ENCODE measurements around the gene CAMSAP2. TPM values are rescaled to one million over a fixed set of nuclear protein-coding genes. Genes with fewer than 3 reads are reported as not detected.

Gene CAMSAP2, protein sequence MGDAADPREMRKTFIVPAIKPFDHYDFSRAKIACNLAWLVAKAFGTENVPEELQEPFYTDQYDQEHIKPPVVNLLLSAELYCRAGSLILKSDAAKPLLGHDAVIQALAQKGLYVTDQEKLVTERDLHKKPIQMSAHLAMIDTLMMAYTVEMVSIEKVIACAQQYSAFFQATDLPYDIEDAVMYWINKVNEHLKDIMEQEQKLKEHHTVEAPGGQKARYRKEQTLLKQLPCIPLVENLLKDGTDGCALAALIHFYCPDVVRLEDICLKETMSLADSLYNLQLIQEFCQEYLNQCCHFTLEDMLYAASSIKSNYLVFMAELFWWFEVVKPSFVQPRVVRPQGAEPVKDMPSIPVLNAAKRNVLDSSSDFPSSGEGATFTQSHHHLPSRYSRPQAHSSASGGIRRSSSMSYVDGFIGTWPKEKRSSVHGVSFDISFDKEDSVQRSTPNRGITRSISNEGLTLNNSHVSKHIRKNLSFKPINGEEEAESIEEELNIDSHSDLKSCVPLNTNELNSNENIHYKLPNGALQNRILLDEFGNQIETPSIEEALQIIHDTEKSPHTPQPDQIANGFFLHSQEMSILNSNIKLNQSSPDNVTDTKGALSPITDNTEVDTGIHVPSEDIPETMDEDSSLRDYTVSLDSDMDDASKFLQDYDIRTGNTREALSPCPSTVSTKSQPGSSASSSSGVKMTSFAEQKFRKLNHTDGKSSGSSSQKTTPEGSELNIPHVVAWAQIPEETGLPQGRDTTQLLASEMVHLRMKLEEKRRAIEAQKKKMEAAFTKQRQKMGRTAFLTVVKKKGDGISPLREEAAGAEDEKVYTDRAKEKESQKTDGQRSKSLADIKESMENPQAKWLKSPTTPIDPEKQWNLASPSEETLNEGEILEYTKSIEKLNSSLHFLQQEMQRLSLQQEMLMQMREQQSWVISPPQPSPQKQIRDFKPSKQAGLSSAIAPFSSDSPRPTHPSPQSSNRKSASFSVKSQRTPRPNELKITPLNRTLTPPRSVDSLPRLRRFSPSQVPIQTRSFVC (N-terminal part only)
- 37.5 TPM for total RNA-seq
- long read RNA-seq, full-length matches to known transcripts, result 3 of 11 reads
- long read RNA-seq, partial matches to known transcripts, result 4 of 11 reads
- long read RNA-seq, other reads (novel, unspliced or antisense), result 4 of 11 reads

DNA sequence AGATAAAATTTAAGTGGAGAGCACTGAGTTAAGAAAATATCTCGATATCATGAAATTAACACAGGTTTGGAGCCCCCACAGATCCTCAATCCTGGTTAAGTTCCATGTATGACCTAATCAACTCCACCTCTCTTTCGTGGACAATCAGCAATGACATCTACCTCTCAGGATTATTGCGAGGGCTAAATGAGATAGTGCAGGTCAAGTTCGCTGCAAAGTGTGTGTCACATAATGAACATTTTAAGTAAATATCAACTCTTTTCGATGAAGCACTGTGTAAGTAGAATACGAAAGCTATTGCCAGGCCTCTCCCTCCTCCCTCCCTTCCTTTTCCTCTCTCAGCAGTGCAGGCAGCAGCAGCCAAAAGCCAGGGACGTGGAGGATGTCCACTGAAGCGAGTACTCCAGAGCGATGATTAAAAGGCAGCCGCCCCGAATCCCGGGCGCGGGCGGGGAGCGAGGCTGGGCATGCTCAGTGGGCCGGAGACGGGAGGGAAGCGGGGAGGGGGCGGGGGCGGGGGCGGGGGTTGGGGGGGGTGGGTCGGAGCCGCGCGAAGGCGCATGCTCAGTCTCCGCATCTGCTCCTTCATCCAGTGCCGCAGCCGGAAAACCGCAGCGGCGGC lies at the start of gene CAMSAP2:
CAMSAP2 (plus strand) TSS at position 567 of the 622 bp plus-strand sequence. CDS start 935 bp downstream, outside the sequence.
- ATAC-seq (ENCODE audit: poor library complexity) (peak; percentile 90), DNase-seq (peak; percentile 93)
- intact Hi-C loops (cut with DNase I), result loop anchor here (5.0 kb wide), 1 partner anchor 66 kb away; no protein-coding TSS in a partner anchor

DNA sequence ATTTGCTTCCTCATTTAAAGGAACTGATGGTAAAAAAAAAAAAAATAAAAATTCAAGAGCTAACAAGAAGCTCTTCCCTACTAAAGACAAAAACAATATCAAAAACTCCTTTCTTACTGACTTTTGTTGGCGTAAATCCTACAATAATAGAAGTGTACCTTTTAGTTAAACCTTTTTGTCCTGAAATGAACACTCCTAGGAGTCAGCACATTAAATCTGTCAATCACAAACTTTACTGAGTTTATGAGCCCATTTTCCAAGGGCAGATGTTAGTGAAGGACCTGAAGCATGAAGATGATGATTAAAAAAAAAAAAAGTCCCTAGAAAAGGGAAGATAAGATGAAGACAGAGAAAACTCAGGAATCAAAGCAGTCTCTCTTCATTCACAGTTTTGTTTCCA lies 46.4 kb upstream of the CAMSAP2 start:
- intact Hi-C loops (cut with DNase I), result no loop called here
- DNase-seq (no peak), ATAC-seq (ENCODE audit: poor library complexity) (no peak)

DNA sequence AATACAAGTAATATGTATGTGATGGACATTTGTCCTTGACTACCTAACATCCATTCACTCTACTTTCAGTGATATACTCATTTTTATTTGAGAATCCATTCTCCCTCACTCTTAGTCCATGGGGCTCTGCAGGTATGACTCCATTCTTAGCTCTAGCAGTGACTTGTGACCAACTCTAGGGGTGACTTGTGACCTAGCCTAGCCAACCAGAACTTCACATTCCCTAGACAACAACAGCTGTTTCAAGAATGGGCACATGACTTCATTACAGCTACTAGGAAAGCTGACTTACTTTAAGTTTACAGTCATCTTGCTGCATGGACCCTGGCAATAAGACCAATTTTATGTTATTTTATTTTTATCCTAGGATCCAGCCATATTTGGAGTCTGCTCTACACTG lies 45.4 kb upstream of the CAMSAP2 start:
- intact Hi-C loops (cut with DNase I), result no loop called here
- ATAC-seq (ENCODE audit: poor library complexity), result no peak
- DNase-seq, result no peak

DNA sequence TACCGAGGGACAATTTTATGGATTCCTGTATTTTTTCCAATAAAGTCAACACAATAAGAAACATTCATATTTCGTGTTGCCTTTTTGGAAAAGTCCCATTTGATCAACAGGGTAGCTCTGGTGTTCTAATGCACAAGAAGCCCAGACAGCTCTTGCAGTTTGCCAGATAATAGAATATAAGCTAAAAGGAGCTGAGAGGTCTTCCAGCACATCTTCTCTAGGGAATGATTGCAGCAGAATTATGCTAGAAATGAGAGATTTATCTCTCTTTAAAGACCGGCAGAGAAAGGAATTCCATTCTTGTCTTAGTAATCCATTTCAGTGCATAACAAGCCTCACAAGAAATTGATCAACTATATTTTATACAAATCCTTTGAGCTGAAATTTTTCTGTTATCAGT lies 44.0 kb upstream of the CAMSAP2 start:
- intact Hi-C loops (cut with DNase I), result no loop called here
- no peak for ATAC-seq (ENCODE audit: poor library complexity)

DNA sequence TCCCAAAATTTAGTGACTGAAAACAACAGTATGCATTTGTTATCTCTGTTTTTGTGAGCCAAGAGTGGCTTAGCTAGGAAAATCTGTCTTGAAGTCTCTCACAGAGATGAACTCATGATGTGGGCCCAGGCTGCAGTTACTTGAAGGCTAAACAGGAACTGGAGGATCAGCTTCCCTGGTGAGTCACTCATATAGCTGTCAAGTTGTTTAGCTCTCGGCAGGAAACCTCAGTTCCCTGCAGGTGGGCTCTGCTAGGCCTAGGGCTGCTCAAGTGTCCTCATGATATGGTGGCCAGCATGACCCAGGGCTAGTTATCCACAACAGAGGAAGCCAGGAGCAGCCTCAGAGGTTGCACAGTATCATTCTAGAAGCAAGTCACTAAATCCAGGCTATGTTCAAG lies 38.8 kb upstream of the CAMSAP2 start:
- DNase-seq, result no peak
- intact Hi-C loops (cut with DNase I), result no loop called here
- no peak for ATAC-seq (ENCODE audit: poor library complexity)

More for the DNA sequence above, 44.0 kb upstream of the CAMSAP2 start:
- no peak for DNase-seq

DNA sequence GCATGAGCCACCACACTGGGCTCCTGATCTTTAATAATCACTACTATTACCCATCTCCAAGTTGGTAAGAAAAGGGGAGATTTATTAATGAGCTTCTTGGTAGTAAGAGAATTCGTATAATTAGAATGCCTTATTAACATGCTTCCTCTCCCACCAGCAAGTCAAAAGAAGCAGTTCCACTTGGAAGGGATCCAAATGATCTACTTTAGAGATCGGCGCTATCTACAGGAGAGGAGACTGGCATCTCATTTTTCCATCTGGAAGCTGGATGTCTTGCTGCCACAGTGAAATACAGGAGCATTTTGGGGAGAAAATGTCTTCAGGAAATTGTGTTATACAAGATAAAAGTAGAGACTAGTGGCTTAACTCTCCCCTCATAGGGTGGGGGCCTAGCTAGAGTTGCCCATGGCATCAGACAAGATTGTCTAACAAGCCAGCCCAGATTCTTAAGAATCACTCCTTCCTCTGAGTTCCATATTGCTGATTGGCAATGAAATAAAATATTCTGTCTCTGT lies 33.6 kb upstream of the CAMSAP2 start:
- ATAC-seq (ENCODE audit: poor library complexity) (no peak), DNase-seq (no peak)
- intact Hi-C loops (cut with DNase I), result no loop called here

DNA sequence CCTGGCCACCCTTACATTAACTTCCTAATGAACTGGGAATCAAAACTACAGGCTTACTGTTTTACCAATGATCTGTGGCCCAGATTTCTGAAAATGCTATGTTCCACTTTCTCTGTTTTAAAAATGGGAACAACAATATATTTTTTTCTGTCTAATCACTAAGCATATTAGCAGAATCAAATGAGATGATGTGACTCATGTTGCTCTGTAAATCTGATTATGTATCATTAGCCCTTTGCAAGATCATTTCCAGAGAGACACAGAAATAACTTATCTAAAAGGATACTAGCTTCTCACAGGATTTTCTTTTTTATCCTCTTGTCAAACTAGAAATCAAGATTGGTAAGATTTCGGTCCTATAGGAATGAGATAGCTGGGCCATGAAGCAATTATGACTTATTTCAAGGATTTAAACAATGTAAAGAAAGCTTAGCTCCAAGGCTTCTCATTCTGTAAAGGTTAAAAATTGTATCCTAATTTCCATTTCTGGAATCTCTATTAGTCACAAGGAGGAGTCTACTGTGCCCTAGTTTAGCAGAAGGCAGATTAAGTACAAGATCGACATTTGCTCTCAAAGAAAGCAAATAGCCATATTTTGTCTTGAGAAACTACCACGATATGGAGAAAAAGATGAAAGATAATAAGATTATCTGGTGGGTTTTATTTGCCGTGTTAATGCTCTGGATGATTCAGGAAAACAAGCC lies 32.4 kb upstream of the CAMSAP2 start:
- ATAC-seq (ENCODE audit: poor library complexity), result no peak
- no peak for DNase-seq
- intact Hi-C loops (cut with DNase I), result no loop called here

DNA sequence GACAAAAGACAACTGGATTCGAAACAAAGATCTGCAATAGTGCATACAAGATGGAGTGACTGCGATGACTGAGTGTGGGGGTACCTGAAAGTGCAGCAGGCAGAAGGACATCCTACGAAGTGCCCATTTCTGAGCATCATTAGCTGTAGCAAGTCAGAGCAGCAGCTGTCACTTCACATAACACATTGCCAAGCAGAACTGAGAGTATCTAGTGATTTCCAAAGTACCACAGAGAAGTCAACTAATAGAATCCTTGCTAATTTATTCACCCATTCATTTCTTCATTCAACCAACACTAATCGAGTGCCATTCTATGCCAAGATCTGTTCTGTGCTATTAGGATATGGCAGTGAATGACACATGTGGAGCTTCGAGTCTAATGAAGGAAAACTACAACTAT lies 31.6 kb upstream of the CAMSAP2 start:
- DNase-seq (no peak), ATAC-seq (ENCODE audit: poor library complexity) (no peak)
- intact Hi-C loops (cut with DNase I), result no loop called here

DNA sequence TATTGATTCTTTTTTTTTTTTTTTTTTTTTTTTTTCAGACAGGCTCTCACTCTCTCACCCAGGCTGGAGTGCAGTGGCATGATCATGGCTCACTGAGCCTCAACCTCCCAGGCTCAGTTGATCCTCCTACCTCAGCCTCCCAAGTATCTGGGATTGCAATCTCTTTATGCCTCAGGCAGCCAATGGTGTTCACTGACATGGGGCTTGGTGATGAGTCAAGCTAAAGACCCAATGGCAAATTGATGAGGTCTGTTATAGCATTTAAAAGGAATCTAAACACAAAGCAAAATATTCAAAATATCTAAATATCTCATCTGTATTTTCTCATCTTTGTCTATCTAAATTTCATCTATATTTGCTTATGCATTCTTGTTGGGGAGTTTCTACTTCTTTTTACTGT lies 30.5 kb upstream of the CAMSAP2 start:
- DNase-seq, result no peak
- no peak for ATAC-seq (ENCODE audit: poor library complexity)
- intact Hi-C loops (cut with DNase I), result no loop called here

DNA sequence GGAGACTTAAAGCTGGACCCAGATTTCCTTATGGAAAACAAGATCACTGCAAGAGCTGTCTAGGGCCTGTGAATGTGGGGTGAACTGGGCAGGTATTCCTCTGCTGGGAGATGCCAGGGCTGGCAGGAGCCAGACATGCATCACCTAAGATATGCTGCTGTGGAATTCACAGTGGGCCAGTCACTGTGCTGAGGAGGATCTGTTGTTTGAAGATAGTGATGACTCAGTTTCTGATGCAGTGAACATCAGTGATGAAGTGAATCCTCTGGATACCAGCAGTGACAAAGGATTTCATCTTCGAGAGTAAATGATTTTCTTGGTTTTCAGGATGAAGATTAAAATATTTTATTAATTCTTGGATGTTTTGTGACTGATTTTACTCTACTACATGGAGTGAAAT lies 29.9 kb upstream of the CAMSAP2 start:
- DNase-seq (no peak), ATAC-seq (ENCODE audit: poor library complexity) (no peak)
- intact Hi-C loops (cut with DNase I), result no loop called here

DNA sequence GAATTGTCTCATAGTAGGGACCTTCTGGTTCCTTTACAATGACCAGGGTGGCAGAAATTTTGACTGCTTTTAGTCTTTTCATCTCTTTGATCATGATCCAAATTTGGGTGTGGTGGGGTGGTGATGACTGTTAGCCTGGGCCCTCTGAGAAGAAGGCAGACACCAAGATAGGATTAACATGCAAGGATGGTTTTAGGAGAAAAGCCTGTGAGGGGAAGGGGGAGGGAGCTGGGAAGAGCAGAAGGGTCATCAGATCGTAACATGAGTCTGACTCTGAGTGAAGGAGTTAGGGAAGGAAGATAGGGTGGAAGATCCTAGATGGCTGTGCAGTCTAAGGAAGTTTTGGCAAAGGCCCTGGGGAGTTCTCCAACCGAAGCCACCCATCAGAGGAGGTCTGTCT lies 28.5 kb upstream of the CAMSAP2 start:
- DNase-seq, result no peak
- intact Hi-C loops (cut with DNase I), result no loop called here
- ATAC-seq (ENCODE audit: poor library complexity), result no peak

DNA sequence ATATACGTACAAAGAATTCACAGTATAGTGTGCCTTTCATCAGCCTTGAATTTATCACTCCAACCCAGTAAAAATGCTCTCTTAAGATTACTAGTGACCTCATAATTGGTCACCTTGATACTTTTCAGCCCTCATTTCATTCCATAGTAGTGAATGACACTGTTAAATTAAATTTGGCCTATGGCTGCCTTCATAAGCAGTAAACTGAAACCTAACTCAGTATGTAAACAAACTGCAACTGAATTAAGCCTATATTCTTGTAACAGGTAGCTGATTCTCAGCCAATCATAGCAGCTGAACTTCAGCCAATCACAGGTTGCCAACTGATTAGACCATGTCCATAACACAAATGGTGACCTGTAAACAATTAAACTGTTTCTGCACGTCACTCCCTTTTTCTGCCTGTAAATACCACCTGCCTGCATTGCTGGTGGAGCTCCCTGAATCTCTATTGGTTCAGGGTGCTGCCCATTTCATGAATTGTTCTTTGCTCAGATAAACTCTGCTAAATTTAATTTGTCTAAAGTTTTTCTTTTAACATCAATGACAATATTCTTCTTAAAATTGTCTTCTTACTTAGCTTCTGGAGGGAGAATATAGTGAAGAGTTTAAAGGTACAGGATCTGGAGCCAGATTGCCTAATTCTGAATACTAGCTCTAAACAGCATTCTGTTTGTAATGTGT lies 24.0 kb upstream of the CAMSAP2 start:
- ATAC-seq (ENCODE audit: poor library complexity) (no peak), DNase-seq (no peak)
- intact Hi-C loops (cut with DNase I), result no loop called here

DNA sequence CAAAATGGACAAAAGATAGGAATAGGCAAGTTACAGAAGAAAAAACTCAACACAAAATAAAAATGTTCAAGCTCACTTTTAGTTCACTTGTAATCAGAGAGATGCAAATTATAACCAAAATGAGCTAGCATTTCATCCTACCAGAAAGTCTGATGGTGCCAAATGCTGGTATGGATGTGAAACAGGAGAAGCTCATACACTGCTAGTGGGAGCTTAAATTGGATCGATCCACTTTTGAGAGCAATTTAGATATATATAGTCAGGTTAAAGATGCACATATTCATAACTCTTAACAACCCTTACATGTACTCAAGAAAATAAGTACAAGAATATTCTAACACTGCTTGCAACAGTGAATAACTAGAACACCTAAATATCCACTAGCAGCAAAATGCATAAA lies 18.5 kb upstream of the CAMSAP2 start:
- DNase-seq, result no peak
- intact Hi-C loops (cut with DNase I), result no loop called here
- no peak for ATAC-seq (ENCODE audit: poor library complexity)

DNA sequence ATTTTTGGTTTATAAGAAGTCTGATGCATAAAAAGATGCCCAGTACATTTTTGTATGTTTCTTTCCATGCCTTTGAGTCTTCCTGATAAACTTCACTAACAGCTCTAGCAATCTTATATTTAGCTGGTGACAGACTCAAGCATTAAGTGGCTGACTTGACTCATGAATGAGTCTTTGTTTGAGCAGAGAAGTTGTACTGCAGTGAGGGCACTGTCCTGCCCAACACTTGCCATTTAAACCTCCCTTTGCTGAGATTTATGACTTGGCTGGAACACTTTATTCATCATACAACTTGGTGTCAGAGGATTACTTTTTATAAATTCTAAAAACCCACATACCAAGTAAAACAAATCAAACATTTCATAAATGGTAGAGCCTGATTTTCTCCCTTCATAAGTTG lies 14.6 kb upstream of the CAMSAP2 start:
- intact Hi-C loops (cut with DNase I), result no loop called here
- ATAC-seq (ENCODE audit: poor library complexity) (no peak), DNase-seq (no peak)

DNA sequence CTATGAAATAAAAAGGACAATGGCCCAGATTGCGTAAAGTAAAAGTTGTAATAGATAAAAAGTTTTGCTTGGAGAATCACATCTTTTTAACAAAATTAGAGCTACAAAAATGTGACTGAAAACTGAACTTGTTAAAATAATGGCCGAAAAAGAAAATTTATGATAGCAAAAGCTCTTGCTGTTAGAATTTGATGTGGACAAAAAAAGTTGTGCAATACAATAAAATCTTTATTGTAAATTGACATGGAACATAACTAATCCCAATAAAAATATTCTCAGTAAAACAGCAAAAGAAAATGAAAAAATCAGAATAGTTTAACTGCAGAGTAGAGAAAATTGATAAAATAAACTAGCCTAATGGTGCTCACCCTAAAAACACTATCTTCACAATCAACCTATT lies 11.4 kb upstream of the CAMSAP2 start:
- intact Hi-C loops (cut with DNase I), result no loop called here
- ATAC-seq (ENCODE audit: poor library complexity), result no peak
- DNase-seq, result no peak

DNA sequence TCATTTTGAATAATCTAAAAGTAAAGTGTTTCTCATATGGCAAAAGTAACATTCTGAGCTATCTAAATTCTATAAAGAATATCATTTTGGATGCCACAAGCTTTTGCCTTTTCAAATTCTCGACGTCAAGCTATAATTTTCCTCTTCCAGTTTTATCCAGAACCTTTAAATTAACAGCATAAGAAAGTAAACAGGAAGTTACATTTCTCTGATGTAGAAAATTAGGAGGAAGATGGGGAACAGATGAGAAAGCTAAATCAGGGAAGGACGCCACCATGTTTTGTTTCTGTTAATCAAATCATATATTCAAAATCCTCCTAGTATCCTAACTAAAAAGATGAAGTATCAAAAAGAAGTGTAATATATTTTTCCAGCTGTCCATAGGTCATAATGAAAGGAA lies 8.8 kb upstream of the CAMSAP2 start:
- no peak for DNase-seq
- intact Hi-C loops (cut with DNase I), result no loop called here
- no peak for ATAC-seq (ENCODE audit: poor library complexity)

DNA sequence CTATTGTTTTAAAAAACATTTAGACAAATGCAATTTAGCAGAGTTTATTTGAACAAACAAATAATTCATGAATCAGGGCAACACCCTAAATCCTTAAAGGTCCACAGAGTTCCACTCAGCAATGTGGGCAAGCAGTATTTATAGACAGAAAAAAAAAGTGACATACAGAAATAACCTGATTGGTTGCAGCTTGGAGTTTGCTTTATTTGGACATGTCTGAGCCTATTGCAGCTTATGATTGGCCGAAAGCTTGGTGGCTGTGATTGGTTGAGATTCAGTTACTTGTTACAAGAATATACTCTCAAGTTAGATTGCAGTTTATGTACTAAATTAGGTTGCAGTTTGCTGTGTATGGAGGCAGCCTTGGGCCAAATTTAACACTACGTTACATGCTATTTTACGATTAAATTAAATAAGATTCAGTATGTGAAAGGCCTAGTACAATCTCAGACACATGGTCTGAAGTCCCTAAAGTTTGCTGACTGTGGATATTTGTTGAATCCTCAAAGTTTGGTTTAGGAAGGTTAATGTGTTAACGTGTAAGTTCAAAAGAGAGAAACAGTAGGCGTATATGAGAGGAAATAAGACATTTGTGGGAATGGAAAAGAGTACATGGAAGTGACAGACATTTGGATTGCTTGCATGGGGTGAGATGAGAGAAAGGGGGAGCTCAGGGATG lies 6.9 kb upstream of the CAMSAP2 start:
- intact Hi-C loops (cut with DNase I), result no loop called here
- DNase-seq (no peak), ATAC-seq (ENCODE audit: poor library complexity) (no peak)
